GM19467 (cell line): ENCODE measurements around the gene SLAMF9.

Experiments used
- ATAC-seq: cut with Tn5 transposase; IDR thresholded peaks from one replicate; pipeline ENCODE4 v1.9.1; 2021; ENCODE audit warnings: mild to moderate bottlenecking, moderate library complexity; ENCODE audit not compliant: unreplicated experiment

Gene SLAMF9

DNA sequence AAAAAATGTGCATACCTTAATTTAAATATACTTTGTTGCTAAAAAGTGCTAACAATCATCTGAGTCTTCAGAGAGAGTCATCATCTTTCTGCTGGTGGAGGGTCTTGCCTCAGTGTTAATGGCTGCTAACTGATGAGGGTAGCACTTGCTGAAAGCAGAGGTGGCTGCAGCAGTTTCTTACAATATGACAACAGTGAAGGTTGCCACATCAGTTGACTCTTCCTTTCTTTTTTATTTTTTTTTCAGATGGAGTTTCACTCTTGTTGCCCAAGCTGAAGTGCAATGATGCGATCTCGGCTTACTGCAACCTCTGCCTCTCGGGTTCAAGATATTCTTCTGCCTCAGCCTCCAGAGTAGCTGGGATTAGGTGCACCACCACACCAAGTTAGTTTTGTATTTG is 51.5 kb downstream of the SLAMF9 start:
- ATAC-seq: no peak
